ENCODE data around the gene IGFBP6.
"Not testable (repeated sequence)": the region's sequence is repeated elsewhere in the genome, so short reads cannot be mapped to it uniquely, and the experiment has no call there.

IGFBP6 gene

GRCh38 chr12:53094394-53094787 is 3.1 kb upstream of the IGFBP6 start (continued):
- TF ChIP-seq ZNF214 (tag by site-specific recombination; IDR thresholded peaks at IDR 0.05; ENCODE audit: borderline replicate concordance) (no peak), ZNF585B (tag by site-specific recombination; IDR thresholded peaks at IDR 0.05) (no peak)

GRCh38 chr12:53094796-53095595 is 2.5 kb upstream of the IGFBP6 start:
- ChIA-PET POLR2A (interaction anchor here (2.0 to 3.4 kb wide), 2 partner anchors 16 to 29 kb away, joined by 11 to 18 read pairs; partner anchors contain the start of gene SPRYD3), CTCF (interaction anchor here (0.6 to 3.8 kb wide), 6 partner anchors 29 to 1199 kb away, joined by 3 to 27 read pairs (median 5); no protein-coding TSS in a partner anchor)
- H3K27ac ChIP-seq (ENCODE audit: extremely low read depth, low read depth, low read length); H3K36me3 ChIP-seq (ENCODE audit: control insufficient read depth in 2 of 2, insufficient read depth in 1 of 2, low read length in 2 of 2); H3K9me3 ChIP-seq (ENCODE audit: control insufficient read depth, insufficient read depth, low read depth, low read length); H3K4me3 ChIP-seq (ENCODE audit: low read depth, low read length); H3K4me1 ChIP-seq (ENCODE audit: control insufficient read depth, insufficient read depth, low read length): not testable (repeated sequence)
- peak; percentile 93 for TF ChIP-seq GLIS1 (tag by site-specific recombination; IDR thresholded peaks at IDR 0.05)
- peak; percentile 98 for TF ChIP-seq ZNF146 (tag by site-specific recombination; IDR thresholded peaks at IDR 0.05)
- TF ChIP-seq ZNF580 (tag by site-specific recombination; IDR thresholded peaks at IDR 0.05): peak; percentile 24; the same call in 1 of the 2 replicates

- H3K9me3 ChIP-seq (ENCODE audit: control insufficient read depth, insufficient read depth, low read depth, low read length); H3K4me1 ChIP-seq (ENCODE audit: control insufficient read depth, insufficient read depth, low read length); H3K36me3 ChIP-seq (ENCODE audit: control insufficient read depth in 2 of 2, insufficient read depth in 1 of 2, low read length in 2 of 2); H3K27ac ChIP-seq (ENCODE audit: extremely low read depth, low read depth, low read length); H3K4me3 ChIP-seq (ENCODE audit: low read depth, low read length): not testable (repeated sequence)
- POLR2A ChIA-PET: interaction anchor here (3.4 kb wide), 1 partner anchor 17 kb away, joined by 18 read pairs; the partner anchor contains the start of gene SPRYD3
- CTCF ChIA-PET: interaction anchor here (0.6 to 3.8 kb wide), 3 partner anchors 30 to 234 kb away, joined by 4 to 27 read pairs (median 6); no protein-coding TSS in a partner anchor
Measured at GRCh38 chr12:53095596-53095895, 1.9 kb upstream of the IGFBP6 start.

GRCh38 chr12:53096089-53096741 is 1.3 kb upstream of the IGFBP6 start:
- Histone ChIP-seq H3K36me3 (ENCODE audit: control insufficient read depth in 2 of 2, insufficient read depth in 1 of 2, low read length in 2 of 2) (no peaks in the 10 kb centered on the region), H3K4me3 (ENCODE audit: low read depth, low read length) (no peak overlapping the region), H3K9me3 (ENCODE audit: control insufficient read depth, insufficient read depth, low read depth, low read length) (no peaks in the 10 kb centered on the region), H3K27ac (ENCODE audit: extremely low read depth, low read depth, low read length) (no peak overlapping the region), H3K4me1 (ENCODE audit: control insufficient read depth, insufficient read depth, low read length) (peaks cover 3% of the 10 kb centered on the region; the same call in 1 of the 2 replicates)
- ChIA-PET POLR2A (interaction anchor here (0.6 to 3.4 kb wide), 2 partner anchors 17 to 30 kb away, joined by 3 to 18 read pairs; partner anchors contain the start of gene SPRYD3), CTCF (interaction anchor here (0.6 to 7.8 kb wide), 4 partner anchors 29 to 484 kb away, joined by 3 to 264 read pairs (median 16); no protein-coding TSS in a partner anchor)
- TF ChIP-seq ZBTB49 (tag by site-specific recombination; IDR thresholded peaks at IDR 0.05; ENCODE audit: low read depth) (no peak), KLF8 (tag by site-specific recombination; IDR thresholded peaks at IDR 0.05) (no peak), ZNF777 (tag by site-specific recombination; IDR thresholded peaks at IDR 0.05; ENCODE audit: borderline replicate concordance) (no peak), PRDM10 (tag by site-specific recombination; IDR thresholded peaks at IDR 0.05) (peak; percentile 53), ZNF548 (tag by site-specific recombination; IDR thresholded peaks at IDR 0.05) (no peak), ZNF645 (tag by site-specific recombination; IDR thresholded peaks at IDR 0.05) (no peak), ZNF610 (tag by site-specific recombination; IDR thresholded peaks at IDR 0.05; ENCODE audit: borderline replicate concordance) (no peak), ZBTB7A (tag by site-specific recombination; IDR thresholded peaks at IDR 0.05; ENCODE audit: low read depth) (no peak), ZNF473 (tag by site-specific recombination; IDR thresholded peaks at IDR 0.05) (no peak), MYNN (tag by site-specific recombination; IDR thresholded peaks at IDR 0.05; ENCODE audit: borderline replicate concordance) (no peak), SALL2 (tag by site-specific recombination; IDR thresholded peaks at IDR 0.05; ENCODE audit: borderline replicate concordance) (no peak), ZNF514 (tag by site-specific recombination; IDR thresholded peaks at IDR 0.05) (no peak), SCRT1 (tag by site-specific recombination; IDR thresholded peaks at IDR 0.05; ENCODE audit: borderline replicate concordance) (no peak), ZNF366 (tag by site-specific recombination; conservative IDR thresholded peaks at IDR 0.05) (no peak), ZNF221 (tag by site-specific recombination; IDR thresholded peaks at IDR 0.05; ENCODE audit: borderline replicate concordance) (no peak)

Measured in HEK293 (cell line).